Measurements from ENCODE around the gene SPP2. TPM values are rescaled to one million over a fixed set of nuclear protein-coding genes. Genes with fewer than 3 reads are reported as not detected.

The SPP2 gene
- total and polyA plus RNA-seq, 9 of the 15 experiments (the other 6 are each of a cell fraction or from before 2014, with no cell fraction given), result not detected

DNA sequence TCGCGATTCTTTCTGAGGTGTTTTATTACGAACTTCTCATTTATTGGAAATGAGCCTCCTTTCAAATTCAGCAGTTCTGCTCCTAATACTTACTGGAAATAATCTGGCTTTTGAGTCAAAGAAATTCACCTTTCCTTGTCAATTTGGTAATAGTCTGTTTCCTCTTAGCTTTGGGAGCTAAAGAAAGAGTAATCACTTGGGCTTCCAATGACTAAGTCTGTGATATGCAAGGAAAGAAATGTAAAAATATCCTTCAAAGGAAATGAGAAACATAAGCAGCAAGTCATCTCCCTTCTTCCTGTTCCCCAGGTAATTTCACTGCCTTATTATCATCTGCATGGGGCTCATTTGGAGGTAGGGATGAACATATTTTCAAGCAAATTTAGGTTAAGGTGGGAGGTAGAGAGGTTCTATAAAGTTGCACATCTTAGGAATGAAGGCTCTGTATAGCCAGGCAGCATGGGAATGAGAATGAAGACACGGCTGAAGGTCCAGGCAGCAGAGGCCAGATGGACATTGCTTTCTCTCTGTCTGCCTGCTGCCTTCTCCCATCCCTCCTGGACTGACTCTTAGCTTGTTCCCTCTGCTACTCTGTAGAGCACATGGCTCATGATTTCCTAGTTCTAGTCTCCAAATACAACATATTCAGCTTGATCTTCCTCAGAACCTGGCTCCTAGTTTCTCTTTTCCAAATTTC is 1.0 kb downstream of the SPP2 start:
- no peaks in the 10 kb centered on the region for H3K9me3 ChIP-seq (replicated peaks; ENCODE audit: control insufficient read depth, insufficient read depth, low read depth, low read length)
- H2AFZ ChIP-seq (ENCODE audit: low read depth, low read length), result no peak overlapping the region
- no peak overlapping the region for H3K4me2 ChIP-seq (ENCODE audit: insufficient read depth, low read length)
- intact Hi-C loops (cut with micrococcal nuclease), result no loop called here
- H3K9ac ChIP-seq (ENCODE audit: insufficient read depth in 1 of 2, low read depth in 2 of 2, low read length in 2 of 2), result no peak overlapping the region
- no peaks in the 10 kb centered on the region for H3K36me3 ChIP-seq (ENCODE audit: control insufficient read depth, insufficient read depth, low read length)
- H3K79me2 ChIP-seq (ENCODE audit: control insufficient read depth, insufficient read depth, low read length), result no peaks in the 10 kb centered on the region
- H4K20me1 ChIP-seq (replicated peaks; ENCODE audit: control insufficient read depth, insufficient read depth, low read length), result no peaks in the 10 kb centered on the region
- DNase-seq (ENCODE audit: extremely low read depth in 1 of 4, low spot score in 3 of 4) (no peak), ATAC-seq (no peak), FAIRE-seq (no peak)
- in situ Hi-C loops (cut with MboI), result no loop called here
- TF ChIP-seq, protein P1, sequence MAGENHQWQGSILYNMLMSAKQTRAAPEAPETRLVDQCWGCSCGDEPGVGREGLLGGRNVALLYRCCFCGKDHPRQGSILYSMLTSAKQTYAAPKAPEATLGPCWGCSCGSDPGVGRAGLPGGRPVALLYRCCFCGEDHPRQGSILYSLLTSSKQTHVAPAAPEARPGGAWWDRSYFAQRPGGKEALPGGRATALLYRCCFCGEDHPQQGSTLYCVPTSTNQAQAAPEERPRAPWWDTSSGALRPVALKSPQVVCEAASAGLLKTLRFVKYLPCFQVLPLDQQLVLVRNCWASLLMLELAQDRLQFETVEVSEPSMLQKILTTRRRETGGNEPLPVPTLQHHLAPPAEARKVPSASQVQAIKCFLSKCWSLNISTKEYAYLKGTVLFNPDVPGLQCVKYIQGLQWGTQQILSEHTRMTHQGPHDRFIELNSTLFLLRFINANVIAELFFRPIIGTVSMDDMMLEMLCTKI (IDR thresholded peaks at IDR 0.05; ENCODE audit: partially characterized antibody), result no peak
- TF ChIP-seq FOXJ3 (CRISPR knock-in tag; IDR thresholded peaks at IDR 0.05) (no peak), CAMTA2 (CRISPR knock-in tag; conservative IDR thresholded peaks at IDR 0.05) (no peak), SMAD2 (IDR thresholded peaks at IDR 0.05; ENCODE audit: low read depth, low read length) (no peak), MCM7 (IDR thresholded peaks at IDR 0.05) (no peak), BCL6 (CRISPR knock-in tag; IDR thresholded peaks at IDR 0.05) (no peak), XRCC4 (IDR thresholded peaks at IDR 0.05; ENCODE audit: extremely low read depth, insufficient read depth, insufficient read length) (no peak), PTBP1 (IDR thresholded peaks at IDR 0.05; ENCODE audit: low read depth, low read length) (no peak), ZNF347 (CRISPR knock-in tag; IDR thresholded peaks at IDR 0.05; ENCODE audit: low read depth) (no peak), SPI1 (IDR thresholded peaks at IDR 0.05; ENCODE audit: borderline replicate concordance, low read depth, low read length) (no peak), FOS (IDR thresholded peaks at IDR 0.05; ENCODE audit: extremely low read depth, insufficient read length) (no peak), TCF7 (IDR thresholded peaks at IDR 0.05; ENCODE audit: borderline replicate concordance) (no peak), TRIM24 (IDR thresholded peaks at IDR 0.05) (no peak), KLF16 (IDR thresholded peaks at IDR 0.05) (no peak)
- TF ChIP-seq, protein P2, sequence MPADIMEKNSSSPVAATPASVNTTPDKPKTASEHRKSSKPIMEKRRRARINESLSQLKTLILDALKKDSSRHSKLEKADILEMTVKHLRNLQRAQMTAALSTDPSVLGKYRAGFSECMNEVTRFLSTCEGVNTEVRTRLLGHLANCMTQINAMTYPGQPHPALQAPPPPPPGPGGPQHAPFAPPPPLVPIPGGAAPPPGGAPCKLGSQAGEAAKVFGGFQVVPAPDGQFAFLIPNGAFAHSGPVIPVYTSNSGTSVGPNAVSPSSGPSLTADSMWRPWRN (IDR thresholded peaks at IDR 0.05; ENCODE audit: low read depth), result no peak
- TF ChIP-seq, protein P3, sequence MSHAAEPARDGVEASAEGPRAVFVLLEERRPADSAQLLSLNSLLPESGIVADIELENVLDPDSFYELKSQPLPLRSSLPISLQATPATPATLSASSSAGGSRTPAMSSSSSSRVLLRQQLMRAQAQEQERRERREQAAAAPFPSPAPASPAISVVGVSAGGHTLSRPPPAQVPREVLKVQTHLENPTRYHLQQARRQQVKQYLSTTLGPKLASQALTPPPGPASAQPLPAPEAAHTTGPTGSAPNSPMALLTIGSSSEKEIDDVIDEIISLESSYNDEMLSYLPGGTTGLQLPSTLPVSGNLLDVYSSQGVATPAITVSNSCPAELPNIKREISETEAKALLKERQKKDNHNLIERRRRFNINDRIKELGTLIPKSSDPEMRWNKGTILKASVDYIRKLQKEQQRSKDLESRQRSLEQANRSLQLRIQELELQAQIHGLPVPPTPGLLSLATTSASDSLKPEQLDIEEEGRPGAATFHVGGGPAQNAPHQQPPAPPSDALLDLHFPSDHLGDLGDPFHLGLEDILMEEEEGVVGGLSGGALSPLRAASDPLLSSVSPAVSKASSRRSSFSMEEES (CRISPR knock-in tag; IDR thresholded peaks at IDR 0.05), result no peak
- TF ChIP-seq, protein P4, sequence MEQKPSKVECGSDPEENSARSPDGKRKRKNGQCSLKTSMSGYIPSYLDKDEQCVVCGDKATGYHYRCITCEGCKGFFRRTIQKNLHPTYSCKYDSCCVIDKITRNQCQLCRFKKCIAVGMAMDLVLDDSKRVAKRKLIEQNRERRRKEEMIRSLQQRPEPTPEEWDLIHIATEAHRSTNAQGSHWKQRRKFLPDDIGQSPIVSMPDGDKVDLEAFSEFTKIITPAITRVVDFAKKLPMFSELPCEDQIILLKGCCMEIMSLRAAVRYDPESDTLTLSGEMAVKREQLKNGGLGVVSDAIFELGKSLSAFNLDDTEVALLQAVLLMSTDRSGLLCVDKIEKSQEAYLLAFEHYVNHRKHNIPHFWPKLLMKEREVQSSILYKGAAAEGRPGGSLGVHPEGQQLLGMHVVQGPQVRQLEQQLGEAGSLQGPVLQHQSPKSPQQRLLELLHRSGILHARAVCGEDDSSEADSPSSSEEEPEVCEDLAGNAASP (IDR thresholded peaks at IDR 0.05), result no peak
- TF ChIP-seq, protein P5, sequence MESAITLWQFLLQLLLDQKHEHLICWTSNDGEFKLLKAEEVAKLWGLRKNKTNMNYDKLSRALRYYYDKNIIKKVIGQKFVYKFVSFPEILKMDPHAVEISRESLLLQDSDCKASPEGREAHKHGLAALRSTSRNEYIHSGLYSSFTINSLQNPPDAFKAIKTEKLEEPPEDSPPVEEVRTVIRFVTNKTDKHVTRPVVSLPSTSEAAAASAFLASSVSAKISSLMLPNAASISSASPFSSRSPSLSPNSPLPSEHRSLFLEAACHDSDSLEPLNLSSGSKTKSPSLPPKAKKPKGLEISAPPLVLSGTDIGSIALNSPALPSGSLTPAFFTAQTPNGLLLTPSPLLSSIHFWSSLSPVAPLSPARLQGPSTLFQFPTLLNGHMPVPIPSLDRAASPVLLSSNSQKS (CRISPR knock-in tag; IDR thresholded peaks at IDR 0.05), result no peak
- POLR2A ChIA-PET, result interaction anchor here (0.6 kb wide), 1 partner anchor 25 kb away, joined by 5 read pairs; no protein-coding TSS in a partner anchor
- CTCF ChIA-PET (ENCODE audit: low intra/inter-chr PET ratio), result no interaction called here
- no peak overlapping the region for H3K4me3 ChIP-seq
- no peaks in the 10 kb centered on the region for H3K4me1 ChIP-seq (replicated peaks in 1 of 2; ENCODE audit: control insufficient read depth in 2 of 2, insufficient read depth in 2 of 2, low read length in 2 of 2)
- no peaks in the 10 kb centered on the region for H3K9me1 ChIP-seq (ENCODE audit: control insufficient read depth, insufficient read depth, low read length)
- no TSS peak for BruUV-seq (replicated peaks)
- no peaks in the 10 kb centered on the region; a peak in 1 of 5 replicates for H3K27me3 ChIP-seq (ENCODE audit: control insufficient read depth in 2 of 2, insufficient read depth in 2 of 2, low read length in 2 of 2)
- H3K27ac ChIP-seq (ENCODE audit: extremely low read depth, low read depth, low read length), result no peak overlapping the region
- WGBS (ENCODE audit: insufficient coverage, low coverage, missing lambda C conversion rate), result 0% methylated on average over 4 of the region's 4 CpGs

Measured in K562 (cell line).